GM21737 (cell line): ENCODE measurements around the gene EMP2.
"Not testable (repeated sequence)": the region's sequence is repeated elsewhere in the genome, so short reads cannot be mapped to it uniquely, and the experiment has no call there.

ENCODE experiments used
- ATAC-seq: cut with Tn5 transposase; IDR thresholded peaks from one replicate; pipeline ENCODE4 v1.9.1; 2021; ENCODE audit warnings: mild to moderate bottlenecking, moderate library complexity; ENCODE audit not compliant: unreplicated experiment

EMP2 gene

DNA sequence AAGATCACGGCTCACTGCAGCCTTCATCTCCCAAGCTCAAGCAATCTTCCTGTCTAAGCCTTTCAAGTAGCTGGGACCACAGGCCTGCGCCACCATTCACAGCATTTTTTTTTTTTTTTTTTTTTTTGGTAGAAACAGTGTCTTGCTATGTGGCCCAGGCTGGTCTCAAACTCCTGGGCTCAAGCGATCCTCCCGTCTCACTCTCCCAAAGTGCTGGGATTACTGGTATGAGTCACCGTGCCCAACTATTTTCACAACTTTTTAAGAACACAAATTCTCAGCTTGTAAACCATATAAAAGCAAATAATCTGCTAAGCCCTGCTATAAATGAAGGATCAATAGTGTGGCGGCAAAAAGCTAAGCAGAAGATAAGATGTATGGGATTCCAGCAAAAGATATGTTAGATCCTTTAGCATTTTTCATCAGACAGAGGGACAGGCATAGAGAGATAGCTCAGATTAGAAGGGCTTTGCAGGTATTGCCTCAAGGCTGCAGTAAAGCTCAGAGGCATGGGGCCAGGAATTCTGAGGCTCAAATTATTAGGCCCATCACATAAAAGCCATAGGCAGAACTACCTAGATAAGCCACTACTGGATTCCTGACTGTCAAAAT, 55.1 kb downstream of the EMP2 start:
- no peak for ATAC-seq

DNA sequence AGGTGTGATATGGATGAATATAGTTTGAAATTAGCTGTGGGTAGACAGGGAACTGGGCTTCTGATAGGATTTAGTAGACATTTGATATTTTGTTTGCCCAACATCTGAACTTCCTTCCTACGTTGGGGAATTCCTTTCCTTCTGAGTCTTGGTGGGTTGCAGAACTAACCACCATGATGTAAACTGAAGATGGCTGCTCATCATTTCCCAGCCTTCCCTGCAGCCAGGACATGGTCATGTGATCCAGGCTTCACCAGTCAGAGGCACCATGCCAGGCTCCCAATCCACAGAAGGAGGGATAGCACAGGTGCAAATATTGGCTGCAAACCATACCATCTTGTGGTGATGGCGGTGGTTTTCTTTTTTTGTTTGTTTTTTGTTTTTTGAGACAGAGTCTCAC, 57.4 kb downstream of the EMP2 start:
- no peak for ATAC-seq

DNA sequence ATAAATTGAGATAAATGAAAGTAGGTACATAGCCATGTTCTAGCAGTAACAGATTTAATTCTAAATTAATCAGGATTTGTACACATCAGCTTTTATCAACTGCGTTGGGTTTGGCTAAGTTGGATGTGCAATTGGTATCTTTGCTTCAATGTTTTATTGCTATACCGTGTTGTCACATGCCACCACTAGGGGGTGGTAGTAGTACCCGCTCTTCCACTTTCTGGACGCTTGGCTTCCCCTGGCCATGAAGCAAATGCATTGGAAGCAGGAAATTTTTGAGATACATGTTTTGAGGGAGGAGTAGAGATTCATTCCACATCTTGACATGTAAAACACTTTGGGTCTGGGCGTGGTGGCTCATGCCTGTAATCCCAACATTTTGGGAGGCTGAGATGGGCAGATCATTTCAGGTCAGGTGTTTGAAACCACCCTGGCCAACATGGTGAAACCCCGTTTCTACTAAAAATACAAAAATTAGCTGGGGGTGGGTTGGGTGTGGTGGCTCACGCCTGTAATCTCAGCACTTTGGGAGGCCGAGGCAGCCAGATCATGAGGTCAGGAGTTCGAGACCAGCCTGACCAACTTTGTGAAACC, 58.6 kb downstream of the EMP2 start:
- no peak for ATAC-seq

DNA sequence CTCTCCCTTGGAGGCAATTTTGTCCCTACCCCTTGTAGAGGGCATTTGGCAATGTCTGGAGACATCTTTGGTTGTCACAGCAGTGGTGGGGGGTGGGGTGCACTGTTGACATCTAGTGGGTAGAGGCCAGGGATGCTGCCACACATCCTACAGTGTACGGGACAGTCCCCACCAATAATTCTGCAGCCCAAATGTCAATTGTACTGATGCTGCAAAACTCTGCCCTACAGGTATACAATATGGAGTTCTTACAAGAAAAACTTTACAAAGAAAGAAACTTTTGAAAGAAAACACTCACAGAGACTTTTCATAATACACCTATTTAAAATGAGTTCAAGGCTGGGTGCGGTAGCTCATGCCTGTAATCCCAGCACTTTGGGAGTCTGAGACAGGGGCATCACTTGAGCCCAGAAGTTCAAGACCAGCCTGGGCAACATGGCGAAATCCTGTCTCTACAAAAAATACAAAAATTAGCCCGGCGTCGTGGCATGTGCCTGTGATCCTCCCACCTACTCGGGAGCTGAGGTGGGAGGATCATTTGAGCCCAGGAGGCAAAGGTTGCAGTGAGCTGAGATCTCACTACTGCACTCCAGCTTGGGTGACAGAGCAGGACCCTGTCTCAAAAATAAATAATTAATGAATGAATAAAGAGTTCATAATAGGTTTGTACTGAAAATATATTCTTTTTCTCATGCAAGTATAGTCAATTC, 59.4 kb downstream of the EMP2 start:
- ATAC-seq: no peak

DNA sequence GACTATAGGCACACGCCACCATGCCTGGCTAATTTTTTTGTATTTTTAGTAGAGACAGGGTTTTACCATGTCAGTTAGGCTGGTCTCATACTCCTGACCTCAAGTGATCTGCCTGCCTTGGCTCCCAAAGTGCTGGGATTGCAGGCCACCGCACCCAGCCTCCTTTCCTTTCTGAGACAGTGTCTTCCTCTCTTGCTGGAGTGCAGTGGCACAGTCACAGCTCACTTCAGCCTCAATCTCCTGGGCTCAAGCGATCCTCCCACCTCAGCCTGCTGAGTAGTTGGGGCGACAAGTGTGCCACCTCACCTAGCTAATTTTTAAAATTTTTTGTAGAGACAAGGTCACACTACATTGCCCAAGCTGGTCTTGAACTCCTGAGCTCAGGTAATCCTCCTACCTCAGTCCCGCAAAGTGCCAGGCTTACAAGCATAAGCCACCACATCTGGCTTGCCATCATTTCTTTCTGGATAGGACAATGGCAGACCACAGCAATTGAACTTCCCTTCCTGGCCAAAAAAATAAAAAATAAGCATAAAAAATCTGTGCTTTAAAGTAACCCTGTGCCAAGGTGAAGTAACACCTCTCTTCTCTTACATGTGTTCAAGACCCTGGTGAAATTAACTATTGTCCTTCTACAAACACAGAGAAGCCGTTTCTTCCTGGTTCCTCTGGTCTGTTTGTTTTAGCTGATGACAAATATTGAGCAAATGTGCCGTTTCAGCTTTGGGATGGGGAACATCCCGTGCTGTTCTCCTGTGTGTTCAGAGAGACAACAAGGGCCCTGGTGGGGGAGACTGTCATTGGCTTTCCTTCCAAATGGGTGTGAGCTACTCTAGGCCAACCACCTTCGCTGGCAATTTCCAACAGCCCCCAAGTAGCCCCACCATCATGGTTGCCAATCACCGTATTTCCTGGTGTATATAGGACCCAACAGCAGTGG, 60.2 kb downstream of the EMP2 start:
- no peak for ATAC-seq

DNA sequence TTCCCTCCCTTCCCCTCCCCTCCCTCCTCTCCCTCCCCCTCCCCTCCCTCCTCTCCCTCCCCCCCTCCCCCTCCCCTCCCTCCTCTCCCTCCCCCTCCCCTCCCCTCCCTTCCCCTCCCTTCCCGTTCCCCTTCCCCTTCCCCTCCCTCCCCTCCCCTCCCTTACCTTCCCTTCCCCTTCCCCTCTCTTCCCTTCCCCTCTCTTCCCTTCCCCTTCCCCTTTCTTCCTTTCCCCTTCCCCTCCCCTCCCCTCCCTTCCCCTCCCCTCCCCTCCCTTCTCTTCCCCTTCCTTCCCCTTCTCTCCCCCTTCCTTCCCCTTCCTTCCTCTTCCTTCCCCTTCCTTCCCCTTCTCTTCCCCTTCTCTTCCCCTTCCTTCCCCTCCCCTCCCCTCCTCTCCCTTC, 61.1 kb downstream of the EMP2 start:
- ATAC-seq: no peak

DNA sequence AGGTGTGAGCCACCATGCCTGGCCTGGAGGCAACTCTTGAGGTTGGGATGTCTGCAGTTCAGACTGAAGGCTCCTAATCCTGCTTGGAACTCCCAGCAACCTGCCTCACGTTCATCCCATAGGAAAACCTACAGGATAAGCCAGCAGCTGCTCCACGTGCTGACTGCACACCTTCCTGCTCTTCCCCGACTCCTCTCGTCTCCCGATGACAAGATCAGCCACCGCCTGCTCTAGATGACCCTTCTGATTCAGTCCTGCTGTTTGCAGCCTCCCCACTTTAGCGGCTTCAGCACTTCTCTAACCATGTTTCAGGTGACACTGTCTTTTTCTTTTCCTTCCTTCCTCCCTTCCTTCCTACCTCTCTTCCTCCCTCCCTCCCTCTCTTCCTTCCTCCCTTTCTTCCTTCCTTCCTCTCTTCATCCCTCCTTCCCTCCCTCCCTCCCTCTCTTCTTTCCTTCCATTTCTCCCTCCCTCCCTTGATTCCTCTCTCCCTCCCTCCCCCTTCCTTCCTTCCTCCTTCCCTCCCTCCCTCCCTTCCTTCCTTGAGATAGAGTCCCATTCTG, 61.8 kb downstream of the EMP2 start:
- ATAC-seq: no peak

DNA sequence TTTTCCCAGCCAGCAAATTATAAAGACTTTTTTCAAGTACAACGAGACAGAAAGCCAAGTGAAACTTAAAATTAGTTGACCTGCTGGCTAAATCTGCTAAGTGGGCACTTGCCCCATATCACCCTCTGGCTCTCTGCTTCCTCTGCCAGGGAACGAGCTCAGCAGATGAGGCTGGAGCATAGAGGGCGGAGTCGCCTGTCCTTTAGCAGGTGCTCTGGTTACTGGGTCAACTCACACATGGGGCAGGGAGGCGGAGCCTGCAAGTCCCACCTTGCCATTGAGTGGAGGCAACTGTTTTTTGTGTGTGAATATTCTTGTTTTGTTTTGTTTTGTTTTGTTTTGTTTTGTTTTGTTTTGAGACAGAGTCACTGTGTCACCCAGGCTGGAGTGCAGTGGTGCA, 62.5 kb downstream of the EMP2 start:
- ATAC-seq: no peak

DNA sequence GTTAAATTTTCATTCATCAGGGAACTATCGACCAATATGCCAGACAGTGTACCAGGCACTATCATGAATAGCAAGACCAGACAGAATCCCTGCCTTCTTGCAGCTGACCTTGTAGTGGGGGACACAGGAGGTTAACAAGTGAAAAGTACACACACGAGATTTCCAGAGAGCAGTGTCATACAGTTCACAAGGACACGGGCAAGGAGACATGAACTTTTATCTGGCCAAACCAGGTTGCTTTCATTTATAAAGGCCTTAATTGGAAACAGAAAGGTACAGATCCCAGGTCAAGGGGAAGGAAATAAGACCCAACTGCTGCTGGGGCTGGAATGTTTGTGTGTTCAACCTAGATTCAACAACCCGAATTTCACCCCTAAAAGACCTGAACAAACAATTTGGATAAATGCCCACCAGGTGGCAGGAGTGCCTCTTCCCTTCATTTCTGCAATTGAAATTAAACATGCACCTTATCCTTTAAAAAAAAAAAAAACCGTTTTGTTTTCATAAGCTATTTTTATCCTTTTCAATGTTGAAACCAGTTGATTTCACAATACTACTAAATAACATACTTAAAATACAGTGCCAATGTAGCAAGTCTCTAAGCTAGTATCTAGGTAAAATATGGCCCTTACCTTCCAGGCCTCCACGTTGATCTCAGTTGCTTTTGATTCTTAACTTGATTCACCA, 65.9 kb downstream of the EMP2 start:
- no peak for ATAC-seq

DNA sequence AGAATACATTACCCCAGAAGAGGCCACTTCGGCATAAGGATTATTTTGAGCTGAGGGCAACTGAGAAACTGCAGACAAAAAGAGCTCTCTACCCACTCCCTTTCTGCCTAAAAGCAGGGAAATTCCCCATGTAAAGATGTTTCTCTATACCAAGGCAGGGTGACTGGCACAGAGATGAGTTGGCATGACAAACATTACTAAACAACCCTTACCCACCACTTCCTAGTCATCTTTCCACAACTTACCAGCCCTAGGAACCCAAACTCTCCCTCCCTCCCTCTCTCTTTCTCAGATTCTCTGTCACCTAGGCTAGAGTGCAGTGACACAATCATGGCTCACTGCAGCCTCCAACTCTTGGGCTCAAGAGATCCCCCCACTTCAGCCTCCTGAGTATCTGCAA, 68.6 kb downstream of the EMP2 start:
- no peak for ATAC-seq

DNA sequence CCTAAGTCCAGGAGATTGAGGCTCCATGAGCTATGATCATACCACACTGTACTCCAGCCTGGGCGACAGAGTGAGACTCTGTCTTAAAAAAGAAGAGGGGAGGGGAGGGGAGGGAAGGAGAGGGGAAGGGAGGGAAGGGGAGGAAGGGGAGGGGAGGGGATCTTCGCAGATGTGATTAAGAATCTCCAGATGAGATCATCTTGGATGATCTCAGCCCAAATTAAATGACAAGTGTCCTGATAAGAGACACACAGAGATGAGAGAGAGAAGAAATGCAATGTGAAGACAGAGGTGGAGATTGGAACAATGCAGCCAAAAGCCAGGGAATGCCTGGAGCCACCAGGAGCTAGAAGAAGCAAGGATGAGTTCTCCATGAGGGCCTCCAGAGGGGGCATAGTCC, 70.1 kb downstream of the EMP2 start:
- ATAC-seq: no peak

DNA sequence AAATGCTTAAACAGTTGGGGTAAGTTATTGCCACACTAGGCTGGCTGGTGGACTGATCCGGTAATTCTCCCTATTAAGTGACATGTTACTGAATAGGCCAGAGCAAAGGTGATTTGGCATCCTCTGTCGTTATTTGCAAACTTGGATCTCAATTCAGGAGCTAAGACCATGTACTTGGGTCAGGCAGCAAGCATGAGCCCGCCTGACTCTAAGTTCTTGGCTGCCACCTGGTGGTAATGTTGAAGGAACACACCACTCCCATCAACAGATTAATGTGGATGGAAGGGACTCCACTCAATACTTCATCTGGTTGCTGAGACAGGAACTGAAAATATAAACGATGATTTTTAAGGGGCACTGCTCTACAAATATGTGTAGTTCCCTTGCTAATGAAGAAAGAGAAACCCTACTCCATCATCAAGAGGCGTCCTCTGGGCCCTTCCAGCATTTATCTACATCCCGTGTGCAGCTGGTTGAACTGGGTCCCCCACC, 70.8 kb downstream of the EMP2 start:
- ATAC-seq: peak; percentile 85

DNA sequence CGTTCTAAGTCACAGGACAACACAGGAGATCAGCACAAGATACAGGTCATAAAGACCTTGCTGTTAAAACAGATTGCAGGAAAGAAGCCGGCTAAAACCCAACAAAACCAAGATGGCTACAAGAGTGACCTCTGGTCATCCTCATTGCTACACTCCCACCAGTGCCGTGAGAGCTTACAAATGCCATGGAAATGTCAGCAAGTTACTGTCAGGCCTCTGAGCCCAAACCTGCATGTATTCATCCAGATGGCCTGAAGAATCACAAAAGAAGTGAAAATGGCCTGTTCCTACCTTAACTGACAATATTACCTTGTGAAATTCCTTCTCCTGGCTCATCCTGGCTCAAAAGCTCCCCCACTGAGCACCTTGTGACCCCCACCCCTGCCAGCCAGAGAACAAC, 75.1 kb downstream of the EMP2 start:
- ATAC-seq: not testable (repeated sequence)

DNA sequence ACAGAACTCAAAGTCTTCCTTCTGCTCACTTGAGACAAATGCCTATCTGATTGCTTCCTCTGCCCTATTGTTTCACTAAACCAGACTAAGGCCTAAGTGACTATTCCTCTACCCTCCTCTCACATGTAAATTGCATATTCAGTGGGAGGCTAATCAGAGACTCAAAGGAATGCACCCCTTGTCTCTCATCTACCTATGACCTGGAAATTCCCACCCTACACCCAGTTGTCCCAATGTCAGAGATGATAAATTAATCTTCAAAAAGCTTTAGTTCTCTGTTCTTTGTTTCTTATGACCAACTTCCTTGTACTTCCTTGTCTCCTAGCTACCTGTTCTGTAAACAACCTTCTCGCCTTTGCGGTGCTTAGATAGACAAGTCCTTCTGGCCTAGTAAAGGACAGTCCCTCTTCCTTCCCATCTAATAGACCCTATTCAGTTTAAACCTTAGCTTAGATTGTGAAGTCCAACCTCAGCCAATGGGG, 76.0 kb downstream of the EMP2 start:
- no peak for ATAC-seq

DNA sequence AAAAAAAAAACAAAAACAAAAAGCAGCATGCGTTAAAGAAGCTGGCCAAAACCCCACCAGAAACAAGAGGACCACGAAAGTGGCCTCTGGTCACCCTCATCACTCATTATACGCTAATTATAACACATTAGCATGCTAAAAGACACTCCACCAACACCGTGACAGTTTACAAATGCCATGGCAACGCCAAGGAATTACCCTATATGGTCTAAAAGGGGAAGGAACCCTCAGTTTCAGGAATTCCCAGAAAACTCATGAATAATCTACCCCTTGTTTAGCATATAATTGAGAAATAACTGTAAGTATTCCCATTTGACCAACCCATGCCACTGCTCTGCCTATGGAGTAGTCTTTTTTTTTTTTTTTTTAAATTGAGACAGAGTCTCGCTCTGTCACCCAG, 77.6 kb downstream of the EMP2 start:
- ATAC-seq: no peak

DNA sequence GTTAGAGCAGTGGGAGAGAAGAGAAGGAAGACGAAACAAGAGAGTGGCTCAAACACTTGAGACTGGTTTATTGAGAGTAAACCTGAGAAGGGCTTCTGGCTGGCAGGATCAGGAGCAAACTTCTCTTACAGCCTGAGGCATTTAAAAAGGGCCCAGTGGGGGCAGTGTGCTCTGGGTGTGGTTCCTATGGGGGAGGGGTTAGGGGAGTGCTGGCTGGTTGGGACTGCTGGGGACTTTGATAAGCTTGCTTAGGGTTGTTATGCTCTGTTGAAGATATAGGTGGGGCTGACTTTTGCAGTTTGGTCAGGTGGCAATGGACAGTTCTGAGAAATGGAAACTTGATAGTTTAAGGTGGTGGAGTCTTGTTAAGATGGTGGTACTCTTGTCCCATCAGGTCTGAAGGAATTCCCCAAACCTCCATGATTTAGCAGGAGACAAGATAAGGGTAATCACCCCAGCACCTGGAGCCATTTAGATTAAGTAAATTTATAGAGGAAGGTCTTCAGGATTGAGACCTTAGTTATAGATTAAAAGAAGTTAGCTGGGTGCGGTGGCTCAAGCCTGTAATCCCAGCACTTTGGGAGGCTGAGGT, 79.3 kb downstream of the EMP2 start:
- no peak for ATAC-seq

DNA sequence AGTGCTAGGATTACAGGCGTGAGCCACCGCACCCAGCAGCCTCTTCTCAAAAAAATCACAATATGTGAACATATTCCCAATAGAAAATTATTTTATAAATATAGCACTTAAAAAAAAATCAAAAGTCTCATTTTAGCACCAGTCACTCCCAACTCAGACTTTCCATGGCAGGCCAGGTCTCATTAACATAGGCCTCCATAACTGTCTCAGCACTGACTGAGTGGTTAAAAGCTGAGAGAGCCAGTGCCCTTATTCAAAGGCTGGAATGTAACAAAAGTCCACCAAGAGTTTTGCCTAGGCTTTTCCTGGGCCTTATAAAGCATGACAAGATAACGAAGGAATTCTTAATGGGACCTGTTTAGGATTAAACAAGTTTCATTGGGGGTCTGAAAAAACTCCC, 79.8 kb downstream of the EMP2 start:
- ATAC-seq: no peak

DNA sequence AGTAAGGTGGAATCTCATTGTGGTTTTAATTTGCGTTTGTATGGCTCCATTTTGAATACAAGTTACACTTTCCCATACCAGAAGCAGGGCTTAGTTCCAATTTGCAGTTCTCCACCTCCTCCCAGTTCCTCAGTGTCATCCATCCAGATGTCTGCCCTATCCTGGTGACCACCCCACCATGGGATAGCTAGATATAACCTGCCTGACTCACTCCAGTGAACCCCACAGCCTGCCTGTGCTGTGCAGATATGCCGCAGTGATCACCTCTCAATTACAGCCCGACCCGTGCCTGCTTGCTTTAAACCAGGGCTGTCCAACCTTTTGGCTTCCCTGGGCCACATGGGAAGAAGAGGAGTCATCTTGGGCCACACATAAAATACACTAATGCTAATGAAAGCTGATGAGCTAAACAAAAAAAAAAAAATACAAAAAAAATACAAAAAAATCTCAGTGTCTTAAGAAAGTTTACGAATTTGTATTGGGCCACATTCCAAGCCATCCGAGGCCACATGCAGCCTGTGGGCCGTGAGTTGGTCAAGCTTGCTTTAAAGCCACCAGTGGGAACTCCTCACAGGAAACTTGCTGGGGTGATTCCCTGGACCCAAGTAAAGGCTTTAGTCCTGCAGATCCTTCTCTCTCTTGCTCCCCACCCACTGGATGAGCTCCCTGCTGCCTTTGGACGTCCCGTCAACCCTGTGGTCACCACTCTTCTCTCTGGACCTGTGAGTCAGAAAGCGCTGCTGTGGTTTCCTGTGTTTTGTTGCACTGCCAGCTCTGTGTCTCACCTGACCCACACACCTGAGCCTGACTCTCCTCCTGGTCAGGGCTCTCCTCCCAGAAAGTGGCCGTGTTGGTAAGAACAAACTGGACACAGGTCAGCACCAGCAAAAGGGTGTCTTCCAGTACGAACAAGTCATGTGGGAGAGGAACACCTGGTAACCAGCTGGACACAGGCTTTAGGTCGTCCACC, 83.0 kb downstream of the EMP2 start:
- no peak for ATAC-seq

DNA sequence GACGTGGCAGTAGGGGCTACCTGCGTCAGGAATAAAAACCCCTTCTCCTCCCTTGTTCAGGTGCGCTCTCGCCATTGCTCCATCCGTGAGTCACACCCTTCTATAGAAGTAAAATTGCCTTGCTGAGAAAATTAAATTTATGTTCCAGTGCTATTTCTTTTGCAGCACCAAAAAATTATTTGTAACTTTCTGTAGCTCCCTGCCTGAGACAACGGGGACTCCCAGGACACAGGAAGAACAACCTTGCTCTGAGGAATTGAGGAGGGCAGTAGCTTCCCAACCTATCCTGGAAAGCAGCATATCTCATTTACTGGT, 85.4 kb downstream of the EMP2 start:
- ATAC-seq: no peak
